Measurements from ENCODE around the gene MOV10L1.

GRCh38 chr22:50085211-50085972, 4.4 kb upstream of the MOV10L1 start, which contains the start of gene MLC1:
- TF ChIP-seq POLR2AphosphoS5 (IDR thresholded peaks at IDR 0.05) = no peak
- no peak for TF ChIP-seq POLR2A (IDR thresholded peaks at IDR 0.05; ENCODE audit: low read depth)
- TF ChIP-seq CTCF (IDR thresholded peaks at IDR 0.05) = no peak

All from esophagus muscularis mucosa (tissue), 3 donors.